Anterior cingulate cortex (tissue), 58 donors: ENCODE results near the gene MORC1.
"Not testable (repeated sequence)": the region's sequence is repeated elsewhere in the genome, so short reads cannot be mapped to it uniquely, and the experiment has no call there.

ENCODE experiments used
- DNase-seq, 58 donors: peaks; one replicate each; lab custom pipeline; 2025; lab: John Stamatoyannopoulos, UW

The MORC1 gene

GRCh38 chr3:109112946-109113760, 4.8 kb downstream of the MORC1 start:
- no peak for DNase-seq

DNA sequence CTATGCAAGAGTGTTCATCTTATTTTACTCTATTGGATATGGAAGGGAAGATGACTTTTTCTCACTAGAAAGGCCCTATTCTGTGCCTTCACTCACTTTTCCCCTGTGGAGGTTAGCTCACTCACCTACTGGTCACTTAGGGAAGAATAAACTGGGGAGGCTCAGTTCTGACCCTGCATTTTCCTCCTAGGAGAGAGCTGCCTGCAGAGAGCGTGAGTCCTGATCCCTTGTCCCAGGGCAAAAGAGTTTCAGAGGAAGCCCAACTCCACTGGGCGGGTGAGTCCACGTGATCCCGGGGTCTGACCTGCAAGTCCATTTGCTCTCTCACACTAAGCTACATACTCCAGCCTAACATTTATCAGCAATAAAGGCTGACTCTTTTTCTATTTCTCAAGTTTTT, 8.4 kb downstream of the MORC1 start:
- no peak for DNase-seq

DNA sequence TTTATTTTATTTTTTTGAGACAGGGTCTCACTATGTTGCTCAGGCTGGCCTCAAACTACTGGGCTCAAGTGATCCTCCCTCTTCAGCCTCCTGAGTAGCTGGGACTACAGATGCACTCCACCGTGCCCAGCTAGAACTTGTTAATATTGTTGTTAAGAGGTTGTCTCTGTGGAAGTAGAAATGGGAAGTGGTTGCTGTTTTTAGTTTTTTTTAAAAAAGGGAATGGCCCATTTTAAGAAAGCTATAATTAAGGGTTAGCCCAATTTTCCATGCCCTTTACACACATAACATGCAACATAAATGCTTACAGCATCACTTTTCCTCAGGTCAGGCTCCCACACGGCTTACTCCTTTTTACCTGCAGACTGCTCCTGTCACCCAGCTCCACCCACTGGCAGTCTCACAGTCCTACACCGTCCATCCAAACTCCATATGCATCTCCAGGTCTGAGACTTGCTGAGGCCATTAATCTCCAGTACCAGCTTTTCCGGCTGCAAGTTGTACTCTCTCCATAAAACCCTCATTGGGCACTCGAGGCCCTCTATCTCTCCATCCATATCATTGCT, 19.8 kb downstream of the MORC1 start:
- no peak for DNase-seq

DNA sequence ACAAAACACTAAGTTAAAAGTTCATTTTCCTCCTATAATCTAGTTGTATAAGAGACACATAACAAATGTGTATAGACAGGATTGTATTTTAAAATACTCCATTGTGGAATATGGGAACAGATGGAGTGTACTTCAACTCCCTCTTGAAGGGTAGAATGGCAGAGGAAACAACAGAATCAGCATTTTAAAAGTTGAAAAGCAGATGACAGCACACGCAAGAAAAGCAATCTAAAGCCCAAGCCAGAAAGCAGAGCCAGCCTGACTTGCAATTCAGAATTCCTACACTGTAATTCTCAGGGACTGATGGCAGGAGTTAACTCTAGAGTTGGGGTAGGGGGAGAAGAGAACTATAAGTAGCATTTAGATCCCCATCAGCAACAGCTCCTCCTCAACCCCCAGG, 22.8 kb downstream of the MORC1 start:
- DNase-seq = no peak

DNA sequence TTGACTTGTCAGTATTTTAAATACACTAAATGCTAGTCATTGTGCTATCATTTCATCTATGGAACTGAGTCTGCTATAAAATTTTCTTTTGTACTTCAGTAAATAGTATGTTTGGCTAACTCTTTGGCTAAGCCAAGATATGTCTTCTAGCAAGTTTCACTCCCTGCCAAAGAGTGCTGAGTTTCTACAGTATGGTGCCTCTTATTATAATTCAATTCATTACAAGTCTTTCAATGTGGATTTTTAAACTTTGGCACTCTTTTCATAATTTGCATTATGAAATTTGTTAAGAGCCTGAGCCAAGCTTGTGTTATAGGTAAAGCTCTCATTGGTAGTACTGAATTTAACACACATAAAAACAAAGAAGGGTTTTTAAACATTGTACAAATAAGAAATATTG, 24.4 kb downstream of the MORC1 start:
- no peak for DNase-seq

DNA sequence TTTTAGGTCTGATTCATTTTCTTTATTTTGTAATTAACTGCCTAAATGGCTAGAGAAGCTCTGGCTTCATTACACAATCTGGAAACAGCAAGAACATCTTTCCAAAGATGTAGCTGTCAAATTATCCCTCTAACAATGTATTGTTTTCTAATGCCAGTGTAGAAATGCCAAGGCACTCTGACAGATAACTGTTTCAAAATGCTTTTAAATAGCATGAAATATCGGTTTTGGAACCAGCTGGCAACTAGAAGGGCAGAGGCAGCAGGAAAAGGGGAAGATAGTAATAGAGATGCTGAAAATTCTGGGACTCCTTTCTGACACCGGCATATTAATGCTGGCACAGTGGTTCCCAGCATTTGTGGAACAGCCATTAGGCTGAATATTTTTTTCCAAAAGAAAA, 26.1 kb downstream of the MORC1 start:
- no peak for DNase-seq

DNA sequence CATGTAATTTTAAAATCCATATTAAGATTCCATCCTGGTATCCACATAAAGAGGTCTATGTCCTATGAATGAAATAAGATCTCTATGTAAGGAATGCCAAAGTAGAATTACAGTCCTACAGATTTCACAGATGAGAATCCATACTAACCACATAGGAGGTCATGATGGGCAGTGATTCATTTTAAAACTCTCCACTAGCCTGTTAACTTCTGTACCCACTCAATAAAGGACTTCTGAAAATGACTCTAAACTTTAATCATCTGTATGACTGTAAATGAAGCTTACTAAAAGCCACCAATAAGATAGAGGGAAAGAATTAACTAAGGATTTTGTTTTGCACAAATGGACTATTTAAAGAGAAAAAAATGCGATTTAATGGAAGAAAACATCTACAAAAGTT, 28.7 kb downstream of the MORC1 start:
- no peak for DNase-seq

DNA sequence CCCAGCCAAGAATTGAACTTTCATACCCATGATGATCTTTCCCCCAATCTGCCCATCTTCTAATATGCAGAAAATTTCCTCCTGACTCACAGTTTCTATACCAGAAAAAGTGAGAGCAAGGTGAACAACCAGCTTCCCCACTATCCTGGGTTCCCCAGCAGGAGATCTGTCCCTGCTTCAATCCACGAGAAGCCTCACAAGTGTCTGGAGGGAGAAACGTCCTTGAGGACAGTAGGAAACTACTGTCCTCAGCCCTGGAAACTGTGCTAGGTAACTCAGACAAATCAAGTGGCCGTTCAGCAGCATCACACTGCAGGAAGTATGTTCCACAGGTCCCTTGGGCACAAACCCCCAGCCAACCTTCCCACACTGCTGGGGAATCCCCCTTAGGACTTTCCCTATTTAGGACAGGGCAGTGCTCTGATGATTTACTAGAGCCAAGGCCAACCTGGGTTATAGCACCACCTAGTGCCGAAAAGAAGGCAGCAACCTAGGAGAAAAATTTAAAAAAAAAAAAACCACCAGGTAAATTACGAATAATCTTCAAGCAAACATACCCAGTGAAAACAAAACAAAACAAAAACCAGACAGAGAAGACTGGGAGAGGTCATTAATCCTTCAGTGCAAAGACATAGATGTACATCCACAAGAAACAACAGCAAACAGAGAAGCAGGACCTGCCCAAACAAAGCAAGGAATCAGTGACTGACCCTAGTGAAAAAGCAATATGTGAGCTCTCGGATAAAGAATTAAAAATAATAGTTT, 36.0 kb downstream of the MORC1 start:
- no peak for DNase-seq

GRCh38 chr3:109080090-109080489, 37.8 kb downstream of the MORC1 start:
- DNase-seq = not testable (repeated sequence)

DNA sequence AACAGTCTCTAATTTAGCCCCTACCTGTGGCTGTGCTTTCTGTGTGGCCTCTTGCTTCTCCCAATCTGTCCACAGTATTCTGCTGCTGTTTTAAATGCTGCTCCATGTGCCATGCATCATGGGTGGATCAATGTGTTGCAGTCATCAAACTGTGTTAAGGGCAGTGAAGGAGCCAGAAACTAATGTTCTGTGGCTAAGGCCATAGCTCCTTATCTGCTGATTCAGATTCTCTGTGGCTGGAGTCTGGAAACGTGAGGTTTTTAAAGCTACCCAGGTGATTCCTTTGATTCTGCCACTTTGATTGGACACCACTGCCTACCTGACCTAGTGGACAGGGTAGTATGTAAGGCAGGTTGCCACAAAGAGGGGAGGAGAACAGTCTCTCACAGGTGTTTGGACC, 44.8 kb downstream of the MORC1 start:
- no peak for DNase-seq

DNA sequence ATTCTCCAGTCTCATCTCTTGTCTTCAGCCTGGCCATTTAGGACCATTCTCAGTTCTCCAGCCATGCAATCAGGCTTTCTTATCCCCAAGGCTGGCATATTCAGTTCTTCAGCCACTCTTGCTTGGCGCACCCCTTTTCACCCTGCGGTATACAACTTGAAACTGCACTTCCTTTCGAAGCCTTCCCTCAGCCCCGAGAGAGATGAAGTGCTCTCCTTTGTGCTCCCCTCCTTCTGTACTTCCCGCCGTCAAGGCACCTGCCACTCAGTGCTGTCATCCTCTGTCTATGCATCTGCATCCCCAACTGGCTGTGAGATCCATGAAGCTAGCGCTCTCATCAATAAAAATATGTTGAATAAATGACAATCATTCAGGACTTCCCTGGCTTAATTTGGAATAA, 45.7 kb downstream of the MORC1 start:
- no peak for DNase-seq

DNA sequence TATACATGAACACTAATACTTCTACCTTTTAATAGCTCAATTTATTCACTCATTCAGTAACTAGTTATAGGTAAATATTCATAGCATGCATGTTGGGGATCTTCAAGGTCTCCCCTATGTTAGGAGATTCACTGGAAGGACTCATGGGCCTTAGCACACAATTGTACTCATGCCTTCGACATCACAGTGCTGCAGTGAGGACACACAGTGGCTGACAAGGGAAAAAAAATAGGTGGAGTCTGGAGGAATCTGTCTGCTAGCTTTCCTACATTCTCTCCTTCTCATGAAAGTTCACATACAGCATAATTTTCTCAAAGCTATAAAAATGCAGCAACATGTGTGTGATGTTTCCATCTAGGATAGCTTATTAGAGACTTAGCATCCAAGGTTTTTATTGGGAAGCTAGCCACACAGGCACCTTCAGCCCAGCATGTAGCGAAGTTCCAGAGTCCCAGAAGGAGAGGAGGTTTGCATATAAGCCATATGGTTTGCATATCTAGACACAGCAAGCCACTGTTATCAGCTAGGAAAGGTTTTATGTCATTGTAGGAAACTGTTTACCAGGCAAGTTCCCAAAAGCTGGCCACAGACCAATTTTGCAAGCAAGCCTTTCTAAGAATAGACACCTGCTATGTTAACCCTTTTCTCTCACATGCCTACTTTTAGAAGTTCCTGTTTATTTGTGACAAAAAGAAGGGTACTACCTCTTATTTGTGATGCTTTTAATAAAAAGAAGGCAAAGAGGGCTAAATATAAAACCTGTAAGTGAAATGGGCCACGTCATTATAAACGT, 46.4 kb downstream of the MORC1 start:
- no peak for DNase-seq

DNA sequence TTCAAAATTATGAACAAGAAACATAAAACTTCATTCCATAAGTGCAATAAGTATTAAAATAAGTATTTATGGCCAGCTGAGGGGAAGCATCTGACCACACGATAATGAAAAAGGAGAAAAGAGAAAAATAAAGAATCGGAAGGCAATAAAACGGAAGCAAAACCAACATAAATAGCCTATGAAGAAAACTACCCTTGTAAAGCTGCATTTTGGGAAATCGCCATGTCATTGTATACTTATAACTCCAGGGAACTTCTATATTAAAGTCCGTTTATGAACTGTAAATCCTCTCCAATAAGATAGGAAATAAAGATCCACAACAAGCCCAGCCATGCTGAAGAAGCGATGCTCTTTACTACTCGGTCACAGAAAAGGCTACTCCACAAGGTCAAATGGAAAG, 47.7 kb downstream of the MORC1 start:
- DNase-seq = no peak

DNA sequence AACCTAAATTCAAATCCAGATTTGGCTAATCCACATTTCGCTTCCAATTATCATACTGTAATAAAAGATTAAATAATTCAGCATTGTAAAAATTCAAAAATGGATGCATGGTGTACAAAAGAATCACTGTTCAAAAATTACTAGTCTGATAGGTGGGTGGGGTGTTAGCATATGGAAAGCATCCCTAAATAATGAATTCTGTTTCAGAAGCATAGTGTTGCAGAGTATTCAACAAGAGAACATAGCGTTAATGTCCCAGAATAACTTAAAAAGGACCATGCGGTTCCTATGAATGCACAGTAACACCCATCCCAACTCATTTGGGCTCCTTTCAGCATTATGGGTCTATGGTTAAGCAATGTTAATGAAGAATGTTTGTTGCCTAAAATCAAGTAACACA, 51.1 kb downstream of the MORC1 start:
- no peak for DNase-seq

DNA sequence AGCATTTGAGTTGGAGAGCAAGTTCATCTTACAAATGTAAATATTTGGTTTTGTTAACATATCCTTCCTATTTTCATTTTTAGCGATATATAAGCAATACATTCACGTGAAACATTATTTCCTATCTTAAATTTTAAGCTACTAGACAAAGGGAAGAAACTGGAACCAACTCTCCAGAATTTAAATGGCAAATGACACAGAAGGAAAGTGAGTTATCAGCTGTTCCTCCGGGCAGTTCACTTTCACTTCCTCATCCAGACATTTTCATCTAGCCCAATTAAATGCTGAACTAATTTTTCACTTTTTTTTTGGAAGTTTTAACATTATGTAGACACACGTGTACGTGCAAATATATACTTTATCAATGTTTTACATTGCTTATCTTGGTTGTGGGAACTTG, 58.7 kb downstream of the MORC1 start:
- DNase-seq = no peak

DNA sequence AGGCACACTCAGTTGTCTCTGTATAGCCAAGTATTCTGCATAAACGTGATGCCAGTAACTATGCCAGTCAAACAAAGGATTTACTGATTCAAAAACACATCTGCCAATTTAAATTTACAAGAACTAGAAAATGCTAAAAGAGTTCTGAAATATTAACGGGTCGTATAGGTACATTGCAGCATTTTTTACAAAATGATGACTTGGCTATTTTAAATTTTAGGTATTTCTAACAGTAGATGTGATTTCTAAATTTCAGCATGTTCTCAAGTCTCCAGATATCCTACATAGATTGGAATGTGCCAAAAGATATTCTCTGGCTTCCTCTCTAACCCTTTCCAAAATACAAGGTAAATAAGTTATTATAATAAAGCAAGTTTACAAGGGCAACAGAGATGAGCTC, 60.3 kb downstream of the MORC1 start:
- DNase-seq = no peak

DNA sequence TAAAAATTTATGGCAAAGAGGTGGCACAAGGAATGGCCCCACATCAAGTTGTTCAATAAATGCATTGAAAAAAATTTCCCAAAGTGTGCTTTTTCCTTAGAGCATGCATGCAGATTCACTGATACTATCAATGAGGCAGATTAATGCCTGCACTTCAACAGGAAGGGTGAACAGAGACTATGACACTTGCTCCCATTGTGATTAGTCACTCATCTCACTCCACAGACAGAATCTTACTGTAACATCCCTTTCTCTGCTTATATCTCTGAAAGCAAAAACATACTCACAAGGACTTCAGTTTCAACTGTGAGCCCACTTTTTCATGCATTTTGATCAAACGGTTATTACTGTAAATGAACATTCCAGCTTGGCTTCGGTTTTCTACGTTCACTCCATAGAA, 60.9 kb downstream of the MORC1 start:
- no peak for DNase-seq

- no peak for DNase-seq
These were observed 67.3 kb downstream of the MORC1 start for GRCh38 chr3:109050591-109051167.

DNA sequence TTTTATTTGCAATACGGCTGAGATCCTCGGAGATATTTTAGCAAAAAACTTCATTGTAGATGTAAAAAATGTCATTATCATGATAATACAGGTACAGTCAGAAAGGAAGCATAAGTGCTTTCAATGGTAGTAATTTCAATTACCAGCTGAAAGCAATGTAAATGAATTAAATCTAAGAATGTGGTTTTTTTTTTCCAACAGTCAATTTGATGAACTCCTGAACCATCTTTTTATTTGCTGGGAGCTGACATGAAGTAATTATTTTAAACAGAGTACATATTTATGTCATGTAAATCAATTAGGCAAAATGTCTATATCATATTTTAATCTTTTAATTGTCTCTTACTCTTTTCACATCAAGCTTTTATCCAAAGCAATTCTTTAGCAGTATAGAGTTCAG, 70.6 kb downstream of the MORC1 start:
- no peak for DNase-seq

DNA sequence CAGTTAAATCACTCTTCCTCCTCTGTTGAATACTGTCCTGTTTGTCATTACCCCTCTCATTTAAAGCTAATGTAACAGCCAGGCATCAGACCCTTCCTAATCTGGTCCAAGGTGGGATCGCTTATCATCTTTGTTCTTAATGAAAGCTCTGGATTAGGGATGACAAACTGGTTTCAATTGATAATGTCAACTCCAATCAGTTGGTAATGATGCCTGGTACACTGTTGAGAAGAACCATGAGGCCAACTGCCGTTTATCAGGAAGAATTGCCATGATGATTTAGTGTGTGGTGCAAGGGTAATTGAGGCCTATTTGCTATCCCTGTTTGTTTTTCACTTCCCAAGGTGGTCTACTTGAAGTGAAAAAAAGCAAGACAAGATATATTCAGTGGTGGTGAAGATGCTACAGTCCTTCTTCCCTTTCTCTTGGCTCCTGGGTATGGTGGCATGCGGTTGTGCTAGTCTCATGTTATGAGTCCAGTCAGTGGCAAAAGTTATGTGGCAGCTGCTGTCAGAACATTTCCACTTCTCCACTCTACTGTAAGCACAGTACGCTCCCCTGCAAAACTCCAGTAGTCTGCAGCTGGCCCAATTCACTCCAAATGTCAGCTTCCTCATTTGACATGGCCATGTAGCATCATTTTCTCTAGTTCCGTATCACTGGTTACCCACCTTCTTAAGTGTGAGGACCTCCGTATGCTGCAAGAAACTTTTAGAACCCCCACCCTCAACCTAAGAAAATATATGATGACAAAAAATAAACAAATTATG, 72.5 kb downstream of the MORC1 start:
- DNase-seq = peak in 2 of 58 donors; percentile 1 to 2
